Liver (tissue), 3 donors: ENCODE measurements around the gene CD226.

Source experiments
- ATF3 ChIP-seq: IDR thresholded peaks from 2 replicates; pipeline ENCODE4 v1.6.1; 2016; ENCODE audit warnings: antibody characterized with exemption
- CTCF ChIP-seq: fragments of 150-350 bp; IDR thresholded peaks from 2 replicates; pipeline ENCODE4 v1.5.1; 2017; ENCODE audit warnings: improper control_type of control experiment, low read depth, low read length; ENCODE audit not compliant: missing input control
- FOXA1 ChIP-seq: IDR thresholded peaks from 2 replicates; pipeline ENCODE4 v1.6.1; 2016; ENCODE audit warnings: antibody characterized with exemption
- GABPA ChIP-seq, 2 donors: IDR thresholded peaks in 1 of 2; conservative IDR thresholded peaks in 1 of 2; 2 replicates each; pipeline ENCODE4 v1.6.1; 2016; ENCODE audit warnings: antibody characterized with exemption in 2 of 2, mild to moderate bottlenecking in 1 of 2, moderate library complexity in 1 of 2
- HNF4A ChIP-seq, 2 donors: conservative IDR thresholded peaks; 2 replicates each; pipeline ENCODE4 v1.6.1; 2016; ENCODE audit warnings: antibody characterized with exemption in 2 of 2, mild to moderate bottlenecking in 2 of 2
- JUND ChIP-seq, 2 donors: IDR thresholded peaks; 2 replicates each; pipeline ENCODE4 v1.6.1; 2016; ENCODE audit warnings: antibody characterized with exemption in 2 of 2
- MAX ChIP-seq: IDR thresholded peaks from 2 replicates; pipeline ENCODE4 v1.6.1; 2016; ENCODE audit warnings: antibody characterized with exemption
- RAD21 ChIP-seq, 2 donors: IDR thresholded peaks; 2 replicates each; pipeline ENCODE4 v1.6.1; 2016; ENCODE audit warnings: antibody characterized with exemption in 2 of 2, mild to moderate bottlenecking in 2 of 2
- donor health status: healthy.
- donor health status: healthy.

- TF ChIP-seq CTCF (no peak), JUND (IDR thresholded peaks at IDR 0.05) (no peak), HNF4A (conservative IDR thresholded peaks at IDR 0.05) (no peak), RAD21 (IDR thresholded peaks at IDR 0.05) (no peak), FOXA1 (no peak), ATF3 (no peak), GABPA (IDR thresholded peaks at IDR 0.05 in 1 of 2, conservative IDR thresholded peaks at IDR 0.05 in 1 of 2) (no peak), MAX (no peak)
Observed at GRCh38 chr18:69804776-69805501, 142.7 kb downstream of the CD226 start.
